ENCODE measurements around the gene RARS1.
"Not testable (repeated sequence)": the region's sequence is repeated elsewhere in the genome, so short reads cannot be mapped to it uniquely, and the experiment has no call there.

Gene RARS1

GRCh38 chr5:168482361-168482760, 3.9 kb upstream of the RARS1 start:
- no peak for DNase-seq

- DNase-seq = no peak
These were observed 2.8 kb downstream of the RARS1 start for GRCh38 chr5:168489059-168489458.

- DNase-seq = no peak
These were observed 7.8 kb downstream of the RARS1 start for GRCh38 chr5:168494057-168494555.

- no peak for DNase-seq
These were observed 16.4 kb downstream of the RARS1 start for GRCh38 chr5:168502563-168503237.

- DNase-seq = no peak
These were observed 27.7 kb downstream of the RARS1 start for GRCh38 chr5:168513861-168514428.

GRCh38 chr5:168525856-168526255, 39.6 kb downstream of the RARS1 start:
- DNase-seq = no peak

GRCh38 chr5:168527756-168528295, 41.6 kb downstream of the RARS1 start:
- no peak for DNase-seq

GRCh38 chr5:168528521-168529373, 42.5 kb downstream of the RARS1 start, which contains the start of gene FBLL1:
Gene FBLL1, plus strand, starts transcription at chr5:168529305. Its CDS starts 200 bp downstream, at chr5:168529505.
- DNase-seq = no peak

- DNase-seq = no peak
These were observed 43.3 kb downstream of the RARS1 start for GRCh38 chr5:168529374-168530234.

GRCh38 chr5:168530621-168531150, 44.4 kb downstream of the RARS1 start:
- no peak for DNase-seq

GRCh38 chr5:168531191-168531590, 44.9 kb downstream of the RARS1 start:
- no peak for DNase-seq

- no peak for DNase-seq
These were observed 46.0 kb downstream of the RARS1 start for GRCh38 chr5:168531987-168532864.

GRCh38 chr5:168534351-168534750, 48.1 kb downstream of the RARS1 start:
- DNase-seq = not testable (repeated sequence)

- no peak for DNase-seq
These were observed 50.9 kb downstream of the RARS1 start for GRCh38 chr5:168537176-168537575.

- DNase-seq = no peak
These were observed 63.3 kb downstream of the RARS1 start for GRCh38 chr5:168549554-168549953.

- DNase-seq = no peak
These were observed 64.4 kb downstream of the RARS1 start for GRCh38 chr5:168550656-168551055.

GRCh38 chr5:168552146-168552545, 65.9 kb downstream of the RARS1 start:
- DNase-seq = no peak

- no peak for DNase-seq
These were observed 67.3 kb downstream of the RARS1 start for GRCh38 chr5:168553377-168554130.

- DNase-seq = no peak
These were observed 71.1 kb downstream of the RARS1 start for GRCh38 chr5:168557389-168557788.

- DNase-seq = no peak
These were observed 76.0 kb downstream of the RARS1 start for GRCh38 chr5:168562279-168562678.
